ENCODE data around the gene POLRMT. TPM values are rescaled to one million over a fixed set of nuclear protein-coding genes. Genes with fewer than 3 reads are reported as not detected.

POLRMT gene
- total RNA-seq, 4 donors from 2014 or later: 17.3 to 33.8 (median 30.1) TPM

- DNase-seq (ENCODE audit: low spot score) (no peak), ATAC-seq (ENCODE audit: low FRiP score) (no peak)
- no peak for TF ChIP-seq CTCF (IDR thresholded peaks at IDR 0.05)
Observed at GRCh38 chr19:580274-580835, 53.0 kb downstream of the POLRMT start.

- DNase-seq (ENCODE audit: low spot score): no peak
- ATAC-seq (ENCODE audit: low FRiP score): no peak
- TF ChIP-seq CTCF (IDR thresholded peaks at IDR 0.05): no peak
Observed at GRCh38 chr19:579842-580155, 53.5 kb downstream of the POLRMT start.

- ATAC-seq (ENCODE audit: low FRiP score) (no peak), DNase-seq (ENCODE audit: low spot score) (no peak)
- no peak for TF ChIP-seq CTCF (IDR thresholded peaks at IDR 0.05)
Observed at GRCh38 chr19:579111-579841, 54.1 kb downstream of the POLRMT start.

GRCh38 chr19:577439-578392 lies 55.6 kb downstream of the POLRMT start:
- no peak for TF ChIP-seq CTCF (IDR thresholded peaks at IDR 0.05)
- no peak for ATAC-seq (ENCODE audit: low FRiP score)
- no peak for DNase-seq (ENCODE audit: low spot score)

- DNase-seq (ENCODE audit: low spot score): no peak
- TF ChIP-seq CTCF (IDR thresholded peaks at IDR 0.05): no peak
- ATAC-seq (ENCODE audit: low FRiP score): no peak
Observed at GRCh38 chr19:576768-577438, 56.4 kb downstream of the POLRMT start.

- TF ChIP-seq CTCF (IDR thresholded peaks at IDR 0.05): no peak
- DNase-seq (ENCODE audit: low spot score) (no peak), ATAC-seq (ENCODE audit: low FRiP score) (no peak)
Observed at GRCh38 chr19:575527-576506, 57.5 kb downstream of the POLRMT start.

Measured in omental fat pad (tissue), 4 donors.